Measurements from ENCODE around the gene CEBPB. TPM values are rescaled to one million over a fixed set of nuclear protein-coding genes. Genes with fewer than 3 reads are reported as not detected.

The CEBPB gene
- total RNA-seq, 1 donor from 2014 or later: 19.6 TPM

DNA sequence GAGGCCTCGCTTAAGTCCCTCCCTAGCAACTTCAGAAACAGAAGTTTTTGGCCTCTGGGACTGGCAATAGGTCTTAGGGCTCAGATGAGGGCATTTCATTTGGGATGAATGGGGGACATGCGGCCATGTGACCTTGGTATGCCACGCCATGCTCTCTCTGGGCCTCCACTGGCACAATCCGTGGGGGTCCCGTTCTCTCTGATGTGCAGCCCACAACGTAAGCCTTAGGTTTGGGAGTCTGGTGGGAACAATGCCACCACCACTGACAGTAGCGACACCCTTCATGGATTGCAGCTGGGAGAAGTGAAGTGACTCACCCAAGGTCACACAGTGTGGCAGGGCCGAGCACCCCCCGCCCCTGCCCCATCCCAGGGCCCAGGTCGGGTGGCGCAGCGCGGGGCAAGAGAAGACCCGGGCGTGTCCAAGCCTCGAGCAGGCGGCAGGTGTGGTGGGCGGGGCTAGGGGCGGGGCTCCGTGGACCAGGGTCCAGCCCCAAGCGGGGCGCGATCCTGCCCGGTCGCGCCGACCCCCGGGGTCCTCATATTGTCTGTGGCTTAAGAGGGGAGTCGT lies 864 bp upstream of the CEBPB start:
- peak; percentile 42 for DNase-seq (ENCODE audit: low spot score, unreplicated experiment)
- peak overlapping the region; percentile 31 for H3K4me3 Mint-ChIP-seq (ENCODE audit: low read depth)
- no peaks in the 10 kb centered on the region for H3K9me3 Mint-ChIP-seq (ENCODE audit: low read depth)
- peaks cover 16% of the 10 kb centered on the region for H3K4me1 Mint-ChIP-seq (ENCODE audit: low read depth)
- H3K36me3 Mint-ChIP-seq (ENCODE audit: insufficient read depth): no peaks in the 10 kb centered on the region
- TF ChIP-seq CTCF (IDR thresholded peaks at IDR 0.05; ENCODE audit: unreplicated experiment): no peak
- peaks cover 27% of the 10 kb centered on the region for H3K27me3 Mint-ChIP-seq
- H3K27ac Mint-ChIP-seq: no peak overlapping the region

DNA sequence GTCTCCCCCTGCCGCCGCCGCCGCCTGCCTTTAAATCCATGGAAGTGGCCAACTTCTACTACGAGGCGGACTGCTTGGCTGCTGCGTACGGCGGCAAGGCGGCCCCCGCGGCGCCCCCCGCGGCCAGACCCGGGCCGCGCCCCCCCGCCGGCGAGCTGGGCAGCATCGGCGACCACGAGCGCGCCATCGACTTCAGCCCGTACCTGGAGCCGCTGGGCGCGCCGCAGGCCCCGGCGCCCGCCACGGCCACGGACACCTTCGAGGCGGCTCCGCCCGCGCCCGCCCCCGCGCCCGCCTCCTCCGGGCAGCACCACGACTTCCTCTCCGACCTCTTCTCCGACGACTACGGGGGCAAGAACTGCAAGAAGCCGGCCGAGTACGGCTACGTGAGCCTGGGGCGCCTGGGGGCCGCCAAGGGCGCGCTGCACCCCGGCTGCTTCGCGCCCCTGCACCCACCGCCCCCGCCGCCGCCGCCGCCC lies 474 bp downstream of the CEBPB start:
- H3K4me3 Mint-ChIP-seq (ENCODE audit: low read depth): peak overlapping the region; percentile 68
- H3K4me1 Mint-ChIP-seq (ENCODE audit: low read depth): peaks cover 20% of the 10 kb centered on the region
- H3K9me3 Mint-ChIP-seq (ENCODE audit: low read depth): no peaks in the 10 kb centered on the region
- no peak overlapping the region for H3K27ac Mint-ChIP-seq
- peaks cover 1% of the 10 kb centered on the region for H3K36me3 Mint-ChIP-seq (ENCODE audit: insufficient read depth)
- TF ChIP-seq CTCF (IDR thresholded peaks at IDR 0.05; ENCODE audit: unreplicated experiment): no peak
- DNase-seq (ENCODE audit: low spot score, unreplicated experiment): no peak
- H3K27me3 Mint-ChIP-seq: peaks cover 32% of the 10 kb centered on the region

DNA sequence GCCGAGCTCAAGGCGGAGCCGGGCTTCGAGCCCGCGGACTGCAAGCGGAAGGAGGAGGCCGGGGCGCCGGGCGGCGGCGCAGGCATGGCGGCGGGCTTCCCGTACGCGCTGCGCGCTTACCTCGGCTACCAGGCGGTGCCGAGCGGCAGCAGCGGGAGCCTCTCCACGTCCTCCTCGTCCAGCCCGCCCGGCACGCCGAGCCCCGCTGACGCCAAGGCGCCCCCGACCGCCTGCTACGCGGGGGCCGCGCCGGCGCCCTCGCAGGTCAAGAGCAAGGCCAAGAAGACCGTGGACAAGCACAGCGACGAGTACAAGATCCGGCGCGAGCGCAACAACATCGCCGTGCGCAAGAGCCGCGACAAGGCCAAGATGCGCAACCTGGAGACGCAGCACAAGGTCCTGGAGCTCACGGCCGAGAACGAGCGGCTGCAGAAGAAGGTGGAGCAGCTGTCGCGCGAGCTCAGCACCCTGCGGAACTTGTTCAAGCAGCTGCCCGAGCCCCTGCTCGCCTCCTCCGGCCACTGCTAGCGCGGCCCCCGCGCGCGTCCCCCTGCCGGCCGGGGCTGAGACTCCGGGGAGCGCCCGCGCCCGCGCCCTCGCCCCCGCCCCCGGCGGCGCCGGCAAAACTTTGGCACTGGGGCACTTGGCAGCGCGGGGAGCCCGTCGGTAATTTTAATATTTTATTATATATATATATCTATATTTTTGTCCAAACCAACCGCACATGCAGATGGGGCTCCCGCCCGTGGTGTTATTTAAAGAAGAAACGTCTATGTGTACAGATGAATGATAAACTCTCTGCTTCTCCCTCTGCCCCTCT lies 1.1 kb downstream of the CEBPB start:
- Mint-ChIP-seq H3K4me3 (ENCODE audit: low read depth) (peak overlapping the region; percentile 86), H3K4me1 (ENCODE audit: low read depth) (peaks cover 20% of the 10 kb centered on the region), H3K9me3 (ENCODE audit: low read depth) (no peaks in the 10 kb centered on the region), H3K36me3 (ENCODE audit: insufficient read depth) (peaks cover 1% of the 10 kb centered on the region), H3K27me3 (peaks cover 29% of the 10 kb centered on the region), H3K27ac (peak overlapping the region; percentile 96)
- TF ChIP-seq CTCF (IDR thresholded peaks at IDR 0.05; ENCODE audit: unreplicated experiment): peak; percentile 69
- DNase-seq (ENCODE audit: low spot score, unreplicated experiment): peak; percentile 68

DNA sequence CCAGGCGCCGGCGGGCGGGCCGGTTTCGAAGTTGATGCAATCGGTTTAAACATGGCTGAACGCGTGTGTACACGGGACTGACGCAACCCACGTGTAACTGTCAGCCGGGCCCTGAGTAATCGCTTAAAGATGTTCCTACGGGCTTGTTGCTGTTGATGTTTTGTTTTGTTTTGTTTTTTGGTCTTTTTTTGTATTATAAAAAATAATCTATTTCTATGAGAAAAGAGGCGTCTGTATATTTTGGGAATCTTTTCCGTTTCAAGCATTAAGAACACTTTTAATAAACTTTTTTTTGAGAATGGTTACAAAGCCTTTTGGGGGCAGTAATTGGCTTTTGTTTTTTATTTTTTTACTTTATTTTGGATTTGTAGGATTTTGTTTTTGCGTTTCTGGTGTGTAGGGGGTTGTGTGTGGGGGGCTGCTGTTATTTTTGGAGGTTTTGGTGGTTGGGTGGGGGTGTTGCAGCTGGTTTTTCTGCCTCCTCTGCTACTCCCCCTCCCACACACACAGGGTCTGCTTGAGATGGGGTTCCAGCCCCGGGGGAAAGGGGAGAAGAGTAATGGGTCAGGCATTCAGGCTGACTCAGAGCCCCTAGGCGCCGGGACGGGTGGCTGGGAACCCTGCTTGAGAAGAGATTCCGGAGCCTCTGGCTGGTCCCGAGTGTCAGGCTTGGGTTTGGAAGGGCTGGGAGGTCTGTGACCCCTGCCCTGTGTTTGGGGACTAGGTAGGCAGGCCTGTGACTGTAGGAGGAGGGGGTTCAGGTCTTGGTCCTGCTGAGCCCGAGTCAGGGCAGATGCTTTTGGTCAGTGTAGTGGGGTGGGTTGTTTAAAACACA lies 2.0 kb downstream of the CEBPB start:
- DNase-seq (ENCODE audit: low spot score, unreplicated experiment): peak; percentile 64
- no peaks in the 10 kb centered on the region for H3K9me3 Mint-ChIP-seq (ENCODE audit: low read depth)
- peaks cover 1% of the 10 kb centered on the region for H3K36me3 Mint-ChIP-seq (ENCODE audit: insufficient read depth)
- peaks cover 20% of the 10 kb centered on the region for H3K4me1 Mint-ChIP-seq (ENCODE audit: low read depth)
- H3K4me3 Mint-ChIP-seq (ENCODE audit: low read depth): peak overlapping the region; percentile 86
- peak overlapping the region; percentile 96 for H3K27ac Mint-ChIP-seq
- no peak for TF ChIP-seq CTCF (IDR thresholded peaks at IDR 0.05; ENCODE audit: unreplicated experiment)
- H3K27me3 Mint-ChIP-seq: peaks cover 29% of the 10 kb centered on the region
